Measurements from ENCODE around the gene SIN3A.
A peak's percentile ranks its signal among the peaks of the same experiment; 100 is the strongest.
"Not testable (repeated sequence)": the region's sequence is repeated elsewhere in the genome, so short reads cannot be mapped to it uniquely, and the experiment has no call there.

The SIN3A gene

DNA sequence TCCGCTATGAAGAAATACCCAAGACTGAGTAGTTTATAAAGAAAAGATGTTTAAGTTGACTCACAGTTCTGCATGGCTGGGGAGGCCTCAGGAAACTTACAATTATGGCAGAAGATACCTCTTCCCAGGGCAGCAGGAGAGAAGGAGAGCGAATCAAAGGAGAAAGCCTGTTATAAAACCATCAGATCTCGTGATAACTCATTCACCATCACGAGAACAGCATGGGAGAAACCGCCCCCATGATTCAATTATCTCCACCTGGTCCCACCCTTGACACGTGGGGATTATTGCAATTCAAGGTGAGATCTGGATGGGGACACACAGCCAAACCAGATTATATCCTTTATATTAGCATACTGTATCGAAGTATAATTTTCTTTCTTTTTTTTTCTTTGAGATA lies 119.4 kb downstream of the SIN3A start:
- DNase-seq, result not testable (repeated sequence)

DNA sequence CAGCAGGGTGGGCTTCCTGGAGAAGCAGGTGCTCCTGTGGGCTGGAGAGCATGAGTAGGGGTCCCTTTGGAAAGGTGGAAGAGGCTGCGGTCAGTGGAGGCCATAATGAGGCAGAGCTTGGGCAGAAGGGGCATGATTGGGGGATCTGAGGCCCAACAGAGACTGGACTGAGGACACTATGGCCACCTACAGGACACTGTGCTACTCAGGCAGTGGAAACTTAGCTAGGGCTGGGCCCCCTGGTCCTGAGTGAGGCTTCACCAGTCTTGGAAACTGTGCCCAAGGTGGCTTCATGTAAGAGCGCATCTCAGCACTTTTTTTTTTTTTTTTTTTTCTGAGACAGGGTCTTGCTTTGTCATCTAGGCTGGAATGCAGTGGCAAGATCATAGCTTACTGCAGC lies 121.9 kb downstream of the SIN3A start:
- no peak for DNase-seq

DNA sequence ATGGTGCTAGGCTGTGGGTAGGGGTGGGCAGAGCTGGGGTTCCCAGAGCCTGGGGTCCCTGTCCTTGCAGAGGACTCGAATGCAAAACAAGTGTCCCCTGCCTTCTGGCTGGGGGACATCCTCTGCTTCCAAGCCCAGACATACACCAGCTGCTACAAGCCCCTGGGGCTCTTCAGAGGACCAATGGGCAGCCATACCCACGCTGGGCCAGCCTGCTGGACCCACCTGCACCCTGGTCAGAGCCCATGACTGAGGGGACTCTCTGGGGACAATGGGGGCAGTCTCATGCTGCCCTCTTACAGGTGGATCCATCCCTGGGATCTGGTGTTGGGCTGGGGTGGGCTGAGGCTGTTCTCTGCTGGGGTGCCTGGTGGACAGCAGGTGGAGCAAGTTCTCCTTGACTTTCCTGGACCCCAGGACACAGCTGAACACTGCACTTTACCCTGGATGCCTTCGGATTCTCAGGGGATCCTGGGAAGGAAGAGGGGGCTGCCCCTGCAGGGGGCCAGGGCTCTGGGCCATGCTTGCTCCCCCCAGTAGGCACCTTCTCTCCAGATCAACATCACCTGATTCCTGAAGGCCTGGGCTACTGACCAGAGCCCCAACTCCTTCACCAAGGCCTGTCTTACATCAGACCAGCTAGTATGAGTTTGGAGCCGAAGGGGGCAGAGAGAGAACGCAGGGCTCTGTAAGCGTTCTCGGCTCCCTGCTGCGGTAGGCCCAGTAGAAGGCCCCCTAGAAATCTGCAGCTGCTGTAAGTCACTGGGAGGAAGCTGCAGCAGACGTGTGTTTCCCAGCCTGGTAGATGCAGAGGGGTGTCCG lies 122.8 kb downstream of the SIN3A start:
- peak; percentile 55 for DNase-seq

DNA sequence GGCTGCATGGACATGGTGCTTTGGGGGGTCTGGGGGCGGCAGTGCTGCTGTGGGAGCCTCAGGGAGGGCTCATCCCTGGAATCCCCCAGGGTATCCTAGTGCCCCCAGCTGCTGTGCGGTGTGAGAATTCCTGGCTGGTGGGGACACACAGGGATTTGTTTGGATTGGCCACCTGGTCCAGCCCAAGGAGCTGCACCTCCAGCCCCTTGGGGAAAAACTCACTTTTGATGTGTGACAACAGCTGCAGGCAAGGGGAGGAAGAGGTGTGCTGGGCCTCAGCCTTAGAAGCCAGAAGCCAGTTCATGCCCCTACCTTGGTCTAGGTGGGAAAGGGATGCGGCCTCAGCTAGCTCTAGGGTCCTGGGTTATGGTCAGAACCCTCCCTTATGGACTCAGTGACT lies 124.0 kb downstream of the SIN3A start:
- DNase-seq, result peak; percentile 38

DNA sequence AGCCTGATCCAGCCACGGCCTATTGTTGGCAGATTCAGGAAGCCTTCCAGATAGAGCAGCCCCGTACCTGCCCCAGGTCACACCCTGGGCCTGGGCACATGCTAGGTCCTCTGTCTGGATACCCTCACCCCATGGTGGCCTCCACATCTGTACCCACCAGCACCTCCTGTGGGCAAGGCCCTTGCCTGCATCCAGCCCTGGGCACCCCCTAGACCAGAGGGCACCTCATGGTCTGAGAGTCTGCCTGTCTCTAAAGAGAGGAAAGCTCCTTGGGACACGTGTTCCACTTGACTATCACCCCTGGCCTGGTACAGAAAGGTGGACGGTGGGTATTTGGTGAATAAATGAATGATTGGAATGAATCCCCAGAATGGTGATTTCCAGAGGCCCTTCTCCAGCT lies 124.5 kb downstream of the SIN3A start:
- peak; percentile 48 for DNase-seq

DNA sequence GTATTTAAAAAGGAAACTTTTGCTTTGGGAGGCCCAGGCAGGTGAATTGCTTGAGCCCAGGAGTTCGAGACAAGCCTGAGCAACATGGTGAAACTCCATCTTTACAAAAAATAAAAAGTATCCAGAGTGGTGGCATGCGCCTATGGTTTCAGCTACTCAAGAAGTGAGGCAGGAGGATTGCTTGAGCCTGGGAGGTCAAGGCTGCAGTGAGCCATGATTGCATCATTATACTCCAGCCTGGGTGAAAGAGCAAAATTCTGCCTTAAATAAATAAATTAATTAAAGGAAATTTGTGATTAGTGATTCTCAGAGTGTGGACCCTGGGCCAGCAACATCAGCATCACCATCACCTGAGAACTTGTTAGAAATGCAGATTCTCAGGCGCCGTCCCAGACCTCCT lies 125.6 kb downstream of the SIN3A start:
- DNase-seq, result peak; percentile 2

DNA sequence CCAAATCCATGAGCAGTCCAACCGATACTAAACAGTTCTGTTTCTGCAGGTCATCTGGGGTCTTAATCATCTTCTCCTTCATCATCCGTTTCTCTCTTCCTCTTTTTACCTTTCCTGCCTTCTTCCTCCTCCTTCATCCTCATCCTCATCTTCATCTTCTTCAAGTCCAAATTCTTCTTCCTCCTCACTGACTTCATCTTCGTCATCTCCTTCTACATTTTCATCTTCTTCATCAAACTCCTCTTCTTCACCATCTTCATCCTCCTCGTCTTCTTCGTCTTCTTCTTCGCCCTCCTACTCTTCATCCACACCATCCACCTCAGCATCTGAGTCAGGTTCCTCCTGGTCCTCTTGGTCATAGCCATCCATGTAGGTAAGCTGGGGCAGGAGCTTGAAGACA lies 129.8 kb downstream of the SIN3A start:
- DNase-seq, result peak; percentile 9

Data from activated effector memory CD4-positive, alpha-beta T cell treated with anti-CD3 and anti-CD28 coated beads, Interleukin-2, amount 50 U/mL, for 16 hours (primary cell).